ENCODE measurements around the gene NDST4.

GRCh38 chr4:114783215-114783595 is 330.2 kb downstream of the NDST4 start:
- TF ChIP-seq CTCF (IDR thresholded peaks at IDR 0.05) (no peak), EP300 (IDR thresholded peaks at IDR 0.05) (no peak)

Data from stomach (tissue), 4 donors.